HPDE6-E6E7 (cell line): ENCODE measurements around the gene ADAMTS4.

Experiments used
- DNase-seq: peaks from one replicate; pipeline ENCODE4 v3.0.0; 2011; ENCODE audit warnings: missing footprints; ENCODE audit errors: extremely low spot score

The ADAMTS4 gene

GRCh38 chr1:161153682-161154337 lies 45.0 kb downstream of the ADAMTS4 start, which contains the start of gene UFC1:
Gene UFC1 (plus strand): TSS chr1:161153978. CDS start chr1:161153998, 20 bp downstream.
- DNase-seq: peak; percentile 82

- DNase-seq: no peak
Observed at GRCh38 chr1:161153176-161153575, 45.7 kb downstream of the ADAMTS4 start.

DNA sequence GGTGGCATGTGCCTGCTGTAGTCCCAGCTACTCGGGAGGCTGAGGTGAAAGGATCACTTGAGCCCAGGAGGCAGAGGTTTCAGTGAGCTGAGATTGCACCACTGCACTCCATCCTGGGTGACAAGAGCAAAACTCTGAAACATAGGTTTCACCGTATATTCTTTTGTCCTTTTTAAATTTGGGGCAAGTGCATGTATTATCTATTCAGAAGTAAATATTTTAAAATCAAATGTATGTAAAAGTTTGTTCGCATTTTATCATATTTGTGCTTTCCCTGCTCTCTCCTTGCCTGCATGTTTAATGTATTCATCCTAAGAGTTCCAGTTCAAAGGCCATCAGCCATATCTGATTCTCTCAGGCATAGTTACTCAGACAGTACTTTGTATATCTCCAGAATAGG lies 53.0 kb downstream of the ADAMTS4 start:
- no peak for DNase-seq

DNA sequence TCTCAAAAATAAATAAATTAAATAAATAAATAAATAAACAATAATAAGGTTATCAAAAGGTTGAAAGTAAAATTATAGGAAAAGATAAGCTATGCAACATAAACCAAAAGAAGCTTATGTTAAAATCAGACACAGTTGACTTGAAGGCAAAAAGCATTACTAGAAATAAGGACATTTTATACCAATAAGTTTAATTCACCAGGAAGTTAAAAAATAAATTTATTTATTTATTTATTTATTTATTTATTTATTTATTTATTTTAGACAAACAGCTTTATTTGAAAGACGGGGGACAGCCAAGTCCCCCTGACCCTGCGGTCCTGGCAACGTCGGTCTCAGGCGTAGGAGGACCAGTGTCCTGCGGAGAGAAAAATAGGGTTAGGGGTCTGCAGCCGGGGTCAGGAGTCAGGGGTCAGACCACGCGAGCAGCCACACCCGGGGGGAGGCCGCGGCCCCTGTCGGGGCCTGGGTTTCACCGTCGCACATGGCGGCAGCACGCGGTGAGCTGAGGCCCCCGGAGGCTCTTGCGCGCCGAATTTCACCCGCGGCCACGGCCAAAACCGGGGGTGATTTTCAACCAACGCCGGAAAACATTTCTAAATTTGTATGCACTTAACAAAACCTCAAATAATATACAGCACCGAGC lies 58.0 kb downstream of the ADAMTS4 start:
- DNase-seq: no peak

DNA sequence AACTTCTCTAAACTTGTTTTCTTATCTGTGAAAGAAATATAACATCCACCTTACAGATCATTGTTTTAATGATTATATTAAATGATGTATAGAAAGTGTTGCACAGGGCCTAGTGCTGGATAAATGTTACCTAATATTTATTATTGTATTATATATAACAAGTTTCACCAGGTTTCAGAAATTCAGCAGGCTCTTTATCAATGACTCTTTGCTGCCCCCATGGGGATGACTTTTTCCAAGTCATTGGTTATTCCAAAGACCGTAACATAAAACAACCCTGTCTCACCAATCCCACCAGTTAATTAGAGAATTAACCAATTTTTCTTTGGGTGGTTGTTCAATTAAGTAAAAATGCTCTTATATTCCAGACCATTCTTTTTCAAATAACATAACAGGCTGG lies 59.1 kb downstream of the ADAMTS4 start:
- DNase-seq: peak; percentile 39

DNA sequence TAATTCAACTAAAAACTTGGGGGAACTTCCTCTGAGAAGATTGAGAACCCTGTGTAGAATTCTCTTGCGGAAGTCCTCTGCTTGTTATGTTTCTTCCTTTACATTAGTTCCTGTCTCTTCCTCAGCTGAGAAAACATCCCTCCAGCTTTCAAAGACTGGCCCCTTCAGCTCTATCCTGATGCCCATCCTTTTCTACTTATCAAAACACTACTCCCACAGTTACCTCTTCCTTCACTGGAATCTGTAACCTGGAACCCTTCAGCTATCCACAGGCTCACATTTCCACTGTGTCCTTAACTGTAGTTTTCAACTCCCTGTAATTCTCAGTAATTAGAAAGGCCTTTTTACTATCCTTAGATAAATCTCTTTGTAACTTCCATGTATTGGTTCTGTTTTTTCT lies 60.4 kb downstream of the ADAMTS4 start:
- DNase-seq: no peak

GRCh38 chr1:161137881-161138280 lies 61.0 kb downstream of the ADAMTS4 start:
- DNase-seq: no peak
